NT2/D1 (cell line): Measurements from ENCODE around the gene FOXD4.
"Not testable (repeated sequence)": the region's sequence is repeated elsewhere in the genome, so short reads cannot be mapped to it uniquely, and the experiment has no call there.

ENCODE experiments used
- SUZ12 ChIP-seq: IDR thresholded peaks from 2 replicates; pipeline ENCODE4 v1.6.1; 2011; ENCODE audit not compliant: insufficient read length, insufficient read depth; ENCODE audit errors: extremely low read depth
- YY1 ChIP-seq: IDR thresholded peaks from 2 replicates; pipeline ENCODE4 v1.6.1; 2011; ENCODE audit not compliant: insufficient read length, insufficient read depth
- ZNF274 ChIP-seq: IDR thresholded peaks from 2 replicates; pipeline ENCODE4 v1.6.1; 2011; ENCODE audit warnings: mild to moderate bottlenecking, low read depth, low read length

DNA sequence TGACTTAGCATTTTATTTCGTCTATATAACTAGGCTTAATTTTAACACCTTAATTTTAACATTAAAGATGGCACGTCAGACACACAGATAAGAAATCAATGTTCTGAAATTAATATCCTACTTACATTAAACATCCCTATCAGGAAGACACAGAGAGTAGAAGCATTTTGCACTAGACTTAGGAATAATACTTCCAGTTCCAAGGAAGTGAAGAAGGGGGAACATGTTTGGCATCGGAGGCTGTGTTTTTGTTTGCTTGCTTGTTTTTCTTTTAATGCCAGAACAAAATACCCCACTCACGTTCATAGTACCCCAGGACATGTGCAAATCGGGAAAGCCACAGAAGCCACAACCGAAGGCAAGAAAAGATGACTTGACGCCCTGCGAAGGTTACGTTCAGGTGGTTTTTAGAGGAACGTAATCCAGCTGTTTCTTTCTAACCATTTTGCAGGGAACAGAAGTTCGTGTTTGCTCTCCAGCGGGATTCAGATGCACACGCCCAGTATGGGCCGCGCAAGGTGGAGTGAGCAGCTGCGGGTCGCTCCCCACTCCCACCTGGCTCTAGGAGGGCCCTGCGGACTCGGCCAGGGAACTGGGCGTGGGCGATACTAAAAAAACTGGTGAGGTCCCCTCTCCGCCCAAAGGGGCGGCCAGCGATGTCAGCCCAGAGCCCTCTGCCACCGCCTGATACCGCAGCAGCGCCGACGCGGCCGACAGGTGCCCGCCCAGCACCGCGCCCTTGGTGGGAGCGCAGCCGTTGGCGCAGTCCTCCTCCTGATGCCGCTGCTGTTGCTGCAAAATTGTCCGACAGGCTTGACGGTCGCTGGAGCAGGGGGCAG, 1.8 kb downstream of the FOXD4 start:
- not testable (repeated sequence) for TF ChIP-seq ZNF274, SUZ12, YY1
